HCT116 (cell line): Measurements from ENCODE around the gene SCD5. TPM values are rescaled to one million over a fixed set of nuclear protein-coding genes. Genes with fewer than 3 reads are reported as not detected.

Experiments
- ATAC-seq: fragments of 200-7000 bp; cut with Tn5 transposase; 2 replicates; pipeline ENCODE4 v1.9.1; 2020; ENCODE audit warnings: mild to moderate bottlenecking, moderate library complexity
- BruUV-seq: library from RNA; stranded (reverse); fragments of 400-500 nt; replicated peaks from 2 replicates; lab custom pipeline; 2021; lab: Mats Ljungman, UMichigan
- CTCF ChIA-PET: fragments of 300-600 bp; sonication (Branson Sonifier 250); formaldehyde crosslinking; loops from one replicate; lab custom pipeline; 2021; ENCODE audit warnings: antibody characterized with exemption; lab: Charles Lee
- POLR2A ChIA-PET: fragments of 300-600, 350-600 bp; sonication (Branson Sonifier 250); formaldehyde crosslinking; loops from one replicate; lab custom pipeline; 2021; ENCODE audit warnings: antibody characterized with exemption; lab: Charles Lee
- RAD21 ChIA-PET, 2 experiments: fragments of 300-600 bp; sonication (Branson Sonifier 250); formaldehyde crosslinking; loops; one replicate each; lab custom pipeline; 2023; ENCODE audit warnings: low total read pairs in 2 of 2; ENCODE audit not compliant: uncharacterized antibody in 2 of 2, unreplicated experiment in 2 of 2, low non-redundant PET in 1 of 2; lab: Charles Lee
- DNase-seq: peaks from one replicate; pipeline ENCODE4 v3.0.0-alpha.2; 2010; ENCODE audit warnings: low read depth, low spot score
- H2AFZ ChIP-seq: fragments of 200-600 bp; shearing (Covaris generic), sonication (generic); 2 replicates; pipeline ENCODE4 v1.6.1; 2017; ENCODE audit warnings: low read depth, mixed run types, mixed read lengths, antibody characterized with exemption, low read length; ENCODE audit not compliant: poor library complexity, severe bottlenecking
- H3K27ac ChIP-seq: 2 replicates; pipeline ENCODE4 v1.5.1; 2012; ENCODE audit warnings: low read depth, low read length
- H3K27me3 ChIP-seq: fragments of 200-600 bp; sonication (generic); 2 replicates; pipeline ENCODE4 v1.6.1; 2016; ENCODE audit warnings: mixed run types, low read length, mixed read lengths; ENCODE audit not compliant: insufficient read depth
- H3K36me3 ChIP-seq, 2 experiments: fragments of 200-500 bp in 1 of 2; fragments of 200-600 bp in 1 of 2; sonication (Bioruptor generic) in 1 of 2; sonication (generic) in 1 of 2; 2 replicates each; pipeline versions ENCODE4 v1.5.1 to v1.6.1; 2014 to 2016; ENCODE audit warnings: low read length in 2 of 2, inconsistent platforms in 1 of 2, mixed read lengths in 1 of 2, mixed run types in 1 of 2; ENCODE audit not compliant: insufficient read depth in 2 of 2, control insufficient read depth in 1 of 2
- H3K4me1 ChIP-seq, 2 experiments: fragments of 200-600 bp in 1 of 2; sonication (generic) in 1 of 2; 2 replicates each; pipeline versions ENCODE4 v1.5.1 to v1.6.1; 2012 to 2017; ENCODE audit warnings: low read length in 2 of 2, inconsistent platforms in 1 of 2, mild to moderate bottlenecking in 1 of 2, mixed read lengths in 1 of 2, mixed run types in 1 of 2, moderate library complexity in 1 of 2; ENCODE audit not compliant: insufficient read depth in 2 of 2, control insufficient read depth in 1 of 2
- H3K4me2 ChIP-seq: fragments of 200-600 bp; sonication (generic); 2 replicates; pipeline ENCODE4 v1.6.1; 2017; ENCODE audit warnings: mixed run types, low read length, mixed read lengths
- H3K4me3 ChIP-seq, 2 experiments: fragments of 200-600 bp in 1 of 2; sonication (generic) in 1 of 2; replicated peaks in 1 of 2; 2 replicates each; pipeline ENCODE4 v1.5.1; 2011 to 2016; ENCODE audit warnings: low read length in 2 of 2, control low read depth in 1 of 2, low read depth in 1 of 2, mild to moderate bottlenecking in 1 of 2, mixed read lengths in 1 of 2, mixed run types in 1 of 2
- H3K79me2 ChIP-seq: fragments of 200-600 bp; sonication (generic); 2 replicates; pipeline ENCODE4 v1.6.1; 2017; ENCODE audit warnings: mild to moderate bottlenecking, mixed run types, low read length, moderate library complexity, mixed read lengths; ENCODE audit not compliant: insufficient read depth
- H3K9ac ChIP-seq: fragments of 200-600 bp; sonication (generic); 2 replicates; pipeline ENCODE4 v1.6.1; 2016; ENCODE audit warnings: low read length, mixed read lengths
- H3K9me2 ChIP-seq: fragments of 200-600 bp; sonication (generic), shearing (Covaris generic); 2 replicates; pipeline ENCODE4 v1.6.1; 2017; ENCODE audit warnings: mixed run types, mild to moderate bottlenecking, moderate library complexity; ENCODE audit not compliant: insufficient read depth
- H3K9me3 ChIP-seq, 2 experiments: fragments of 200-500 bp in 1 of 2; fragments of 200-600 bp in 1 of 2; sonication (Bioruptor generic) in 1 of 2; sonication (generic) in 1 of 2; 2 replicates each; pipeline ENCODE4 v1.6.1; 2014 to 2017; ENCODE audit warnings: low read length in 2 of 2, mixed read lengths in 2 of 2, inconsistent platforms in 1 of 2, low read depth in 1 of 2, mild to moderate bottlenecking in 1 of 2, mixed run types in 1 of 2, moderate library complexity in 1 of 2; ENCODE audit not compliant: control insufficient read depth in 1 of 2, insufficient read depth in 1 of 2
- H4K20me1 ChIP-seq: fragments of 200-600 bp; sonication (generic), shearing (Covaris generic); 2 replicates; pipeline ENCODE4 v1.6.1; 2017; ENCODE audit warnings: mixed run types, mild to moderate bottlenecking, moderate library complexity; ENCODE audit not compliant: insufficient read depth
- ATF3 ChIP-seq: IDR thresholded peaks from 2 replicates; pipeline ENCODE4 v1.6.1; 2012
- CEBPB ChIP-seq: IDR thresholded peaks from 2 replicates; pipeline ENCODE4 v1.6.1; 2012; ENCODE audit warnings: low read depth
- CTCF ChIP-seq, 3 experiments: fragments of 200-600 bp in 1 of 3; sonication (generic) in 1 of 3; IDR thresholded peaks in 2 of 3; conservative IDR thresholded peaks in 1 of 3; 2 replicates each; pipeline ENCODE4 v1.5.1; 2012 to 2017; ENCODE audit warnings: low read depth in 2 of 3, low read length in 2 of 3, antibody characterized with exemption in 1 of 3, borderline replicate concordance in 1 of 3, control low read depth in 1 of 3, mild to moderate bottlenecking in 1 of 3, mixed read lengths in 1 of 3, mixed run types in 1 of 3, moderate library complexity in 1 of 3; ENCODE audit not compliant: insufficient read depth in 1 of 3
- EZH2phosphoT487 ChIP-seq: fragments of 200-600 bp; IDR thresholded peaks from 2 replicates; pipeline ENCODE4 v1.6.1; 2018; ENCODE audit warnings: antibody characterized with exemption, borderline replicate concordance
- FOSL1 ChIP-seq: IDR thresholded peaks from 2 replicates; pipeline ENCODE4 v1.6.1; 2012; ENCODE audit warnings: low read depth
- POLR2AphosphoS5 ChIP-seq: IDR thresholded peaks from 2 replicates; pipeline ENCODE4 v1.6.1; 2011; ENCODE audit warnings: mild to moderate bottlenecking, low read depth, low read length, moderate library complexity
- RAD21 ChIP-seq: IDR thresholded peaks from 2 replicates; pipeline ENCODE4 v1.6.1; 2012; ENCODE audit warnings: low read depth, mild to moderate bottlenecking
- SRF ChIP-seq: IDR thresholded peaks from 2 replicates; pipeline ENCODE4 v1.6.1; 2012; ENCODE audit warnings: low read depth
- YY1 ChIP-seq: IDR thresholded peaks from 2 replicates; pipeline ENCODE4 v1.6.1; 2011; ENCODE audit warnings: low read length, low read depth, moderate library complexity, mild to moderate bottlenecking; ENCODE audit not compliant: insufficient replicate concordance; ENCODE audit errors: extremely low read depth
- ZBTB33 ChIP-seq: IDR thresholded peaks from 2 replicates; pipeline ENCODE4 v1.6.1; 2011; ENCODE audit warnings: mild to moderate bottlenecking, low read length, moderate library complexity; ENCODE audit not compliant: insufficient replicate concordance; ENCODE audit errors: extremely low read depth
- ZNF274 ChIP-seq: fragments of 200-500 bp; sonication (Bioruptor generic); IDR thresholded peaks from 2 replicates; pipeline ENCODE4 v1.6.1; 2014; ENCODE audit warnings: mild to moderate bottlenecking, low read depth, low read length, inconsistent platforms
- intact Hi-C: fragments of 100-400 bp; cut with micrococcal nuclease; formaldehyde crosslinking; loops from 2 replicates; pipeline ENCODE4 v1.10.0; 2022
- total RNA-seq: library from RNA; stranded (reverse); gene quantifications from one replicate; pipeline ENCODE4 v1.2.1, GENCODE V29; 2021; ENCODE audit not compliant: unreplicated experiment

SCD5 gene
- total RNA-seq, 1 experiment from 2014 or later: 21.7 TPM

DNA sequence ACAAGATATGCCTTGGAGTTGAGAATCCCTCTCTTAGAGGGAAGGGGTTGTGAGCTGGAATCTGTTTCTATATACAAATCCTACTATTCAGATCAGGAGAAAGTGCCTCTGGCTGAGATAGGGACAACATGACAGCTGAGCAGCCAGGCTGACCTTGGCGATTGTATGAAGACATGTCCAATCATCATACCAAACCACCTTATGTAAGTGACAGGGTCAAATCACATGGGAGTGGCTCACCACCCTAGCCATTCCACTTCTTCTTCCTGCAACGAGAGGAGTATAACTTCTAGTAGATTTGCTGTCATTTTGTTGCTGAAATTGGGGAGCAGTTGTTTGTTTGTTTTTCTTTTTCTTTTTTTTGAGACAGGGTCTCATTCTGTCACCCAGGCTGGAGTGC, 188.6 kb downstream of the SCD5 start:
- Histone ChIP-seq H3K4me2 (no peak overlapping the region), H2AFZ (no peak overlapping the region), H3K79me2 (no peaks in the 10 kb centered on the region), H3K27ac (no peak overlapping the region), H3K9me2 (no peaks in the 10 kb centered on the region), H4K20me1 (no peaks in the 10 kb centered on the region), H3K27me3 (no peaks in the 10 kb centered on the region), H3K9me3 (no peaks in the 10 kb centered on the region), H3K36me3 (no peaks in the 10 kb centered on the region), H3K4me3 (no peak overlapping the region), H3K4me1 (no peaks in the 10 kb centered on the region), H3K9ac (no peak overlapping the region)
- intact Hi-C loops: no loop called here
- no TSS peak for BruUV-seq
- ChIA-PET CTCF (no interaction called here), POLR2A (no interaction called here), RAD21 (no interaction called here)
- TF ChIP-seq RAD21: no peak
- TF ChIP-seq EZH2phosphoT487: no peak
- no peak for TF ChIP-seq CTCF (IDR thresholded peaks at IDR 0.05 in 2 of 3, conservative IDR thresholded peaks at IDR 0.05 in 1 of 3; ENCODE audit: borderline replicate concordance in 1 of 3, insufficient read depth in 1 of 3, low read depth in 2 of 3, low read length in 2 of 3)
- TF ChIP-seq ZNF274: no peak
- TF ChIP-seq YY1: no peak
- DNase-seq (no peak), ATAC-seq (no peak)

GRCh38 chr4:82606622-82607021, 192.0 kb downstream of the SCD5 start:
- no peaks in the 10 kb centered on the region for H3K9me3 ChIP-seq
- ChIA-PET CTCF (no interaction called here), RAD21 (no interaction called here), POLR2A (no interaction called here)
- H4K20me1 ChIP-seq: no peaks in the 10 kb centered on the region
- H3K9me2 ChIP-seq: no peaks in the 10 kb centered on the region
- no peak for ATAC-seq
- BruUV-seq: no TSS peak
- no peaks in the 10 kb centered on the region for H3K36me3 ChIP-seq
- H3K9ac ChIP-seq: no peak overlapping the region
- H3K4me2 ChIP-seq: no peak overlapping the region
- no peak overlapping the region for H2AFZ ChIP-seq
- H3K4me1 ChIP-seq: no peaks in the 10 kb centered on the region
- H3K27ac ChIP-seq: no peak overlapping the region
- H3K4me3 ChIP-seq: no peak overlapping the region
- DNase-seq: no peak
- no peaks in the 10 kb centered on the region for H3K27me3 ChIP-seq
- intact Hi-C loops: no loop called here
- H3K79me2 ChIP-seq: no peaks in the 10 kb centered on the region
- TF ChIP-seq ATF3: no peak
- TF ChIP-seq SRF: no peak
- TF ChIP-seq FOSL1: no peak
- TF ChIP-seq POLR2AphosphoS5: no peak
- TF ChIP-seq YY1: no peak
- TF ChIP-seq ZBTB33: no peak
- no peak for TF ChIP-seq CEBPB
